ENCODE results near the gene RNF125. TPM values are rescaled to one million over a fixed set of nuclear protein-coding genes. Genes with fewer than 3 reads are reported as not detected.

Gene RNF125
- total RNA-seq, 1 donor from 2014 or later, result 35.0 TPM

DNA sequence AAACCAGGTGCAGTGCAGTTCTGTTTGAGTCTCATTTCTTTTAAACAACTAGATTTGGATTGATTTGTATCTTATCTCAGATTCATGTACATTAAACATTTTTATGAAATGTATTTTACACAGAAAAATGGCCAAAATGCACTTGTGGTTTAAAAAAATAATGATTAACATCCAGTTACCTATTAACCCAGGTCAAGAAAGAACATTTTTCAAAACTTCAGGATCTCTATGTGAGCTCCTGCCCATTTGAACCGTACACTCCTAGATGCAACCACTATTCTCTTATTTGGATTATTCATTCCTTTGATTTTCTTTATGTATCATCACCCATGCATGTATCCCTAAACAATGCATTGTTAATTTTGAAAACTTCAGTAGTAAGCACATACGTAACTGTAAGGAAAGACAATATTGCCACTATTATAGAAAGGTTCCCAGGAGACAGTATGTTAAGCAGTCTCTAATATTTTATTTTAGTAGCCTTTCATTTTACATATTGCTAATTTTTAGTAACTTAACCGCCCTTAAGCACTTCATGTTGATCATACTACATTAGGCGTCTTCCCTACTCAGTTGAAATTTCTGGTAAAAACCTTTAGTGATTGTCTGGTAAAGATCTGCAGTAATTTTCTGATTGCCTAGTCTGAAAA, 95.8 kb downstream of the RNF125 start:
- H3K4me1 Mint-ChIP-seq, result peaks cover 22% of the 10 kb centered on the region
- H3K9me3 Mint-ChIP-seq, result no peaks in the 10 kb centered on the region
- DNase-seq, result no peak
- no peak overlapping the region for H3K4me3 Mint-ChIP-seq
- intact Hi-C loops (cut with micrococcal nuclease), result no loop called here
- H3K27me3 Mint-ChIP-seq, result no peaks in the 10 kb centered on the region
- H3K27ac Mint-ChIP-seq, result peak overlapping the region; percentile 64
- H3K36me3 Mint-ChIP-seq (ENCODE audit: low read depth), result peaks cover 52% of the 10 kb centered on the region

DNA sequence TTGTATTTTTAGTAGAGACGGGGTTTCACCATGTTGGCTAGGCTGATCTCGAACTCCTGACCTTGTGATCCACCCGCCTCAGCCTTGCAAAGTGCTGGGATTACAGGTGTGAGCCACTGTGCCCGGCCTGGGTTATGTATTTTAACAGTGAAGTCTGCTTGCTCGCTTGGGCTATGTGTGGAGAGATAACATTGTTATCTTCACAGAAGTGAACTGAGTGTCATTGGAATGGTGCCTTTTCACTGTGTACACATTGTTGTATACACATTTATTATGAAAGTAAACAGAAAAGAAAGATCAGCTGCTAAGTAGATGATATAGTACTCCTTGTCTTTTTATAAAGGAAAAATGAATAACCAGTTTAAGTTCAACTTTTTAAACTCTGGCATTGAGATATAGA, 103.4 kb downstream of the RNF125 start:
- Mint-ChIP-seq H3K9me3 (no peaks in the 10 kb centered on the region), H3K27me3 (no peaks in the 10 kb centered on the region), H3K36me3 (ENCODE audit: low read depth) (peaks cover 46% of the 10 kb centered on the region), H3K4me3 (no peak overlapping the region), H3K27ac (no peak overlapping the region), H3K4me1 (peaks cover 5% of the 10 kb centered on the region)
- intact Hi-C loops (cut with micrococcal nuclease), result no loop called here
- peak; percentile 34 for DNase-seq

Other genes with a start within 250 kb of the RNF125 start
- 32.6 and 35.0 TPM in 2 replicates for gene TRAPPC8, start 75.7 kb upstream of the RNF125 start, total RNA-seq
- 81.0 and 103 TPM in 2 replicates for gene RNF138, start 73.0 kb downstream of the RNF125 start, total RNA-seq
- not detected in 2 replicates for gene MEP1B, start 171.2 kb downstream of the RNF125 start, total RNA-seq

Data from activated CD4-positive, alpha-beta T cell treated with anti-CD3 and anti-CD28 coated beads, Interleukin-2, amount 10 ng/mL, durations not matched to agents 24 days and 14 days (primary cell).